Measurements from ENCODE around the gene BEGAIN.

DNA sequence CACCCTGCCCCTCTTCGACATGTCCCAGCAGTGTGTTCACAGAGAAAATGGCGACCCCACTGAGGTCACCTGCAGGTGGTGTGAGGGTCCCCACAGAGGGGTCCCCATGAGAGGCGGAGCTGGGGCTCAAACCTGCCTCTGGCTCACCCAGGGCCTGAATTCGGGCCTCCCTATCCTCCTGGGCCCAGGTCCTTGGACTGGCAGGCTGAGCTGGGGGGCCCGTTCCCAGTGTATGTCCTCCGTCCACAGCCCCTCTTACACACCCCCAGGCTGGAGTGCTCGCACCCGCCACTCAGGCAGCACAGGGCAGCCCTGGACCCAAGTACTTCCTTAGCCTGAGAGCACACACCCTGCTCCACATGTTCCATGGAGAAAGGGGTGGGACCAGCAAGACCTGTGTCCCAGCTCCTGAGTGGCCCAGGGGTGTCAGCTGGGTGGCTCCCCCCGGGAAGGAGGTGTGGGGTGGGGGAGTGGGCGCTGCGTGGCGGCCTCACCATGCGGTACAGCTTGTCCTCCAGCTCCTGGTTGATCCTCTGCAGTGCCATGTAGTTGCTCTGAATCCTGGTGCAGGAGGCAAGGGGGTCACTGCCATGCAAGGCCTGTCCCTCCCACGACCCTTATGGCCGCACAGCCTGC is 42.6 kb downstream of the BEGAIN start:
- TF ChIP-seq, protein P1, sequence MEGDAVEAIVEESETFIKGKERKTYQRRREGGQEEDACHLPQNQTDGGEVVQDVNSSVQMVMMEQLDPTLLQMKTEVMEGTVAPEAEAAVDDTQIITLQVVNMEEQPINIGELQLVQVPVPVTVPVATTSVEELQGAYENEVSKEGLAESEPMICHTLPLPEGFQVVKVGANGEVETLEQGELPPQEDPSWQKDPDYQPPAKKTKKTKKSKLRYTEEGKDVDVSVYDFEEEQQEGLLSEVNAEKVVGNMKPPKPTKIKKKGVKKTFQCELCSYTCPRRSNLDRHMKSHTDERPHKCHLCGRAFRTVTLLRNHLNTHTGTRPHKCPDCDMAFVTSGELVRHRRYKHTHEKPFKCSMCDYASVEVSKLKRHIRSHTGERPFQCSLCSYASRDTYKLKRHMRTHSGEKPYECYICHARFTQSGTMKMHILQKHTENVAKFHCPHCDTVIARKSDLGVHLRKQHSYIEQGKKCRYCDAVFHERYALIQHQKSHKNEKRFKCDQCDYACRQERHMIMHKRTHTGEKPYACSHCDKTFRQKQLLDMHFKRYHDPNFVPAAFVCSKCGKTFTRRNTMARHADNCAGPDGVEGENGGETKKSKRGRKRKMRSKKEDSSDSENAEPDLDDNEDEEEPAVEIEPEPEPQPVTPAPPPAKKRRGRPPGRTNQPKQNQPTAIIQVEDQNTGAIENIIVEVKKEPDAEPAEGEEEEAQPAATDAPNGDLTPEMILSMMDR (IDR thresholded peaks at IDR 0.05 in 8 of 11, conservative IDR thresholded peaks at IDR 0.05 in 3 of 11): no peak
- no peak for TF ChIP-seq POLR2AphosphoS5 (IDR thresholded peaks at IDR 0.05)

Data from spleen (tissue), 7 donors.